Measurements from ENCODE around the gene MFNG.

DNA sequence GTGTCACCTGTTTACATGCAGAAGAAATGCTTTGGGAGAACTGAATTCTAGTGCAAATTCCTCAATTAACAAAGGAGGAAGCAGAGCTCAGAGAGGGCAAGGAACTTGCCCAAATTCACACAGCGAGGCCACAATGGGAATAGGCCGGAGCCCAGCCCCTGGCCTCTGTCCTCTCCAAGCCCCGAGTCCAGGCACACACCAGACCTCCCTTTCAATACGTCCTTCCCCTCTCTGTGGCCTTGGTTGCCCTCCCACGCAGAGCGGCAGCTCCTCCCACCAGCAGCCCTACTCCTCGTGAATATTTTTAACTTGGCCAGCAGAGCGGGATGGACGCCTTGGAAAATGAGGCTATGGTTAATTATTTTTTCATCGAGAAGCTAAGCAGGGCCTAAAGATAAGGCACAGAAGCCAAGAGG lies 34.6 kb upstream of the MFNG start:
- TF ChIP-seq POLR2A (IDR thresholded peaks at IDR 0.05; ENCODE audit: low read length) (no peak), GATA1 (IDR thresholded peaks at IDR 0.05; ENCODE audit: low read depth, low read length) (no peak)
